Head of caudate nucleus (tissue), 42 donors: ENCODE measurements around the gene UBN2.
A peak's percentile ranks its signal among the peaks of the same experiment; 100 is the strongest.
"Not testable (repeated sequence)": the region's sequence is repeated elsewhere in the genome, so short reads cannot be mapped to it uniquely, and the experiment has no call there.

Experiments used
- DNase-seq, 42 donors: peaks; one replicate each; pipeline versions ENCODE4 v3.0.0 to v3.0.0-alpha.2; 2020 to 2021; ENCODE audit warnings: mixed read lengths in 7 of 42
- intact Hi-C: fragments of 100-400 bp; cut with DNase I; formaldehyde crosslinking; loops from one replicate; pipeline ENCODE4 v1.15.0; 2022

Gene UBN2

DNA sequence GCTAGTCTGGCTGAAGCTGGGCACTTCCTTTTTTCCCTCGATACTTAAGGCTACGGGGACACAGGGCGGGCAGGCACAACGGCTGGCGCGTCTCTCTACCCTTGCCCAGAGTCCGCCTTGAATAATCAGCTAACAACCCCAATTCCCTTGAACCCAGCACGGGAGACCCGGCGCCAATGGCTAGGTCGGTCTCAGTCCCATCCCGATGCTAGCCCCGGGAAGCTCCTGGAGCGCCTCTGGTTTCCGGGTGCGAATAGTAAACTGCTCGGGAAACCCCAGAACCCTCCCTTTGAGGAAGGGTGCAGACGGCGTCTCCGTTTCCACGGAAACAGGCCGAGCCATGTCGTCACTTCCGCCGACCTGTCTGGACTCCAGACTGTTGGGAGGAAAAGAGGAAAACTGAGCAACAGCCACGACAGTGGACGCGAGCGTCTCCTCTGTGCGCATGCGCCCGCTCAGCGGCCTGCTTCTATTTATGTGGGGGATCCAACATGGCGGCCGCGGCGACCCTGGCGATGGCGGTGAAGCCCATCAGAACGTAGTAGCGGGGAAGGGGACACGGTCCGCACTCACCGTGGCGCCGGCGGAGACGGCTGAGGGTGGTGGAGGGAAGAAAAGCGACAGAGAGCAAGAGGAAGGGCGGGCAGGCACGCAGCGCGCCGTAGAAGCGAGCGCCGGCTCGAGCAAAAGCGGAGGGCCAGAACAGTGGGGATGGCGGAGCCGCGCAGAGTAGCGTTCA, at the start of gene UBN2:
Gene UBN2, plus strand, starts transcription at position 464 of the 739 bp plus-strand sequence. Its CDS starts 248 bp downstream, at position 712.
- peak; percentile 90 to 99 (median 98) for DNase-seq
- intact Hi-C loops = loop anchor here (5.0 kb wide), 2 partner anchors 99 to 111 kb away; partner anchors contain the start of gene FMC1

GRCh38 chr7:139181404-139181803, 49.6 kb upstream of the UBN2 start:
- DNase-seq = no peak
- intact Hi-C loops = no loop called here

GRCh38 chr7:139182363-139182762, 48.7 kb upstream of the UBN2 start:
- intact Hi-C loops = no loop called here
- no peak for DNase-seq

- intact Hi-C loops = no loop called here
- DNase-seq = no peak
Measured at GRCh38 chr7:139183251-139183650, 47.8 kb upstream of the UBN2 start.

DNA sequence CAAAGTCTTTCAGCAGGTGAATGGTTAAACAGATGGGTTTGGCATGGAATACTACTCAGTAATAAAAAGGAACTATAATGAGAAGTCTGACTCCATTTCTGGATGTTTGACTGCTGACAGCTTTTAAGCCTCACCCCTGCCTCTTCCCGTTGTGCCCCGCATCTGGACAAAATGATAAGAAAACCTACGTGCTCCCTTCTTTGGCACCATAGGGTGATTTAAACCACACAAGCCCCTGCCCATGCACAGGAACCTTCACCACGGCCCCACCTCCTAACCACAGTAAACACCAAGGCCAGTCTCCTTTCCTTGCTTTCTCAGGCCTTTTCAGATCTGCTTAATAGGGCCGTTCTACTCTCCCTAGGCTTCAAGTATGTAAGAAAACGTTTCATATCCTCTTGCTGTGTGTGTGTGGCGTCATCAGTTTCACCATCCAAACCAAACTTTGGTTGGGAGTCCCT, 47.1 kb upstream of the UBN2 start:
- intact Hi-C loops = no loop called here

GRCh38 chr7:139186146-139186545, 44.9 kb upstream of the UBN2 start:
- intact Hi-C loops = no loop called here
- no peak for DNase-seq

More for the DNA sequence above, 47.1 kb upstream of the UBN2 start:
- DNase-seq = no peak

DNA sequence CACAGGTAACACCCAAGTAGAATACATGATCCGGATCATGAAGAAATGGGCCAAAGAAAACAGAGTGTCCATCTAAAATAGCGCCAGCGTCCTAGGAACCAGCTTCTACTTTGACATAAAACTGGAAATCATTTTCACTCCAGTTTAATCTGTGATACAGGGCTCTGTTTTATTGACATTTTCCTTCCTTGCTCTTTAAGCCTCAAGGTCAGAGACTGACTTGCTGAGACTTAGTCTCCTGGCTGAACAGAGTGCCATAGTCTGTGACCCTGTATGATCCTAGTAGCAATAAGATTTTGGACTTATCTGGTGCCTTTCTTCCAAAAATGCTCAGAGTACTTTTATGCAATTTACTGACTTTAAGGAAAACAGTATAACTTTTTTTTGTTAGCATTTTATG, 41.7 kb upstream of the UBN2 start:
- intact Hi-C loops = no loop called here
- DNase-seq = no peak

GRCh38 chr7:139192014-139192706, 38.9 kb upstream of the UBN2 start:
- intact Hi-C loops = no loop called here
- no peak for DNase-seq

GRCh38 chr7:139200382-139200781, 30.7 kb upstream of the UBN2 start:
- intact Hi-C loops = no loop called here
- no peak for DNase-seq

DNA sequence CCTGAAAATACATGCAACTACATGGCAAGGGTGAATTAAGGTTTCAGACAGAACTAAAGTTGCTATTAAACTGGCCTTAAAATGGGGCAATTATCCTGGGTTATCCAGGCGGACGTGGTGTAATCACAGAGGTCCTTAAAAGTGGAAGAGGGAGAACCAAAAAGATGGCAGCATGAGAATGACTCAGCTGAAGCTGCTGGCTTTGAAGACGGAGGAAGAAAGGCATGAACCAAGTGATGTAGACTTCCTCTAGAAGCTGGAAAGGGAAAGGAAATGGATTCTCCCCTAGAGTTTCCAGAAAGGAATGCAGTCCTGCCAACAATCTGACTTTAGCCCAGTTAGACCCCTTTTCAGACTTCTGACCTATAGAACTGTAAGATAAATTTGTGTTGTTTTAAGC, 27.0 kb upstream of the UBN2 start:
- no peak for DNase-seq
- intact Hi-C loops = no loop called here

DNA sequence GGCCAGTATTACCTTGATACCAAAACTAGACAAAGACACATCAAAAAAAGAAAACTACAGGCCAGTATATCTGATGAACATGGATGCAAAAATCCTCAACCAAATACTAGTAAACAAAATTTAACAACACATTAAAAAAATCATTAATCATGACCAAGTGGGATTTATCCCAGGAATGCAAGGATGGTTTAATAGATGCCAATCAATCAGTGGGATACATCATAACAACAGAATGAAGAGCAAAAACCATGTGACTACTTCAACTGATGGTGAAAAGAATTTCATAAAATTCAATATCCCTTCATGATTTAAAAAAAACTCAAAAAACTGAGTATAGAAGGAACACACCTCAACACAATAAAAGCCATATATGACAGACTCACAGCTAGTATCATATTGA, 25.2 kb upstream of the UBN2 start:
- intact Hi-C loops = no loop called here
- DNase-seq = no peak

GRCh38 chr7:139212133-139212532, 18.9 kb upstream of the UBN2 start:
- intact Hi-C loops = no loop called here

DNA sequence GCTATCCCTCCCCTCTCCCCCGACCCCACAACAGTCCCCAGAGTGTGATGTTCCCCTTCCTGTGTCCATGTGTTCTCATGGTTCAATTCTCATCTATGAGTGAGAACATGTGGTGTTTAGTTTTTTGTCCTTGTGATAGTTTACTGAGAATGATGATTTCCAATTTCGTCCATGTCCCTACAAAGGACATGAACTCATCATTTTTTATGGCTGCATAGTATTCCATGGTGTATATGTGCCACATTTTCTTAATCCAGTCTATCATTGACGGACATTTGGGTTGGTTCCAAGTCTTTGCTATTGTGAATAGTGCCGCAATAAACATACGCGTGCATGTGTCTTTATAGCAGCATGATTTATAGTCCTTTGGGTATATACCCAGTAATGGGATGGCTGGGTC, 17.5 kb upstream of the UBN2 start:
- intact Hi-C loops, DNase-seq: not testable (repeated sequence)

More at GRCh38 chr7:139212133-139212532, 18.9 kb upstream of the UBN2 start:
- DNase-seq = no peak

- intact Hi-C loops = no loop called here
- DNase-seq = no peak
Measured at GRCh38 chr7:139218173-139218572, 12.9 kb upstream of the UBN2 start.

DNA sequence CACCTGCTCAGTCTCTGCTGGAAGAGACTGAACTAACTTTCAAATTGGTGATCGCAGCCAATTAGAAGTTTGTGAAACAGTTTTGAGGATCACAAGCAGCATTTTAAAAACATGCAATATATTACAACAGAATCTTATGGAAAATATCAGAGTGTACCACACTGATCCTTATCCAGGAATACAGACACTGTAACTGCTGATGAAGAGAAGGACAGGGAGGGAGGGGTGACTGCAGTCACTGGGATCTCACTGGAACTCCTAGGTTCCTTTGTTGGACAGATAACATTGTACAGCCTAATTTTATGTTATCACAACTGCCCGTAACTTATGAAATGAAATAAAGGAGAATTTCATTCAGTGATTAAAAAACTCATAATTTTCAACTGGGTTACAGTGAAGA, 6.8 kb upstream of the UBN2 start:
- no peak for DNase-seq
- intact Hi-C loops = no loop called here

DNA sequence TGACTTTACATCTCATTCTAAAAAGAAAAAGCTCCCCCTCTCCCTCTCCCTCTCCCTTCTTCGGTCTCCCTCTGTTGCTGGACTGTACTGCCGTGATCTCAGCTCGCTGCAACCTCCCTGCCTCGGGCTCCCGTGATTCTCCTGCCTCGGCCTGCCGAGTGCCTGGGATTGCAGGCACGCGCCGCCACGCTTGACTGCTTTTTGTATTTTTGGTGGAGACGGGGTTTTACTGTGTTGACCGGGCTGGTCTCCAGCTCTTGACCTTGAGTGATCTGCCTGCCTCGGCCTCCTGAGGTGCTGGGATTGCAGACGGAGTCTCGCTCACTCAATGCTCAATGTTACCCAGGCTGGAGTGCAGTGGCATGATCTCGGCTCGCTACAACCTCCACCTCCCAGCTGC, 6.2 kb upstream of the UBN2 start:
- intact Hi-C loops, DNase-seq: not testable (repeated sequence)

DNA sequence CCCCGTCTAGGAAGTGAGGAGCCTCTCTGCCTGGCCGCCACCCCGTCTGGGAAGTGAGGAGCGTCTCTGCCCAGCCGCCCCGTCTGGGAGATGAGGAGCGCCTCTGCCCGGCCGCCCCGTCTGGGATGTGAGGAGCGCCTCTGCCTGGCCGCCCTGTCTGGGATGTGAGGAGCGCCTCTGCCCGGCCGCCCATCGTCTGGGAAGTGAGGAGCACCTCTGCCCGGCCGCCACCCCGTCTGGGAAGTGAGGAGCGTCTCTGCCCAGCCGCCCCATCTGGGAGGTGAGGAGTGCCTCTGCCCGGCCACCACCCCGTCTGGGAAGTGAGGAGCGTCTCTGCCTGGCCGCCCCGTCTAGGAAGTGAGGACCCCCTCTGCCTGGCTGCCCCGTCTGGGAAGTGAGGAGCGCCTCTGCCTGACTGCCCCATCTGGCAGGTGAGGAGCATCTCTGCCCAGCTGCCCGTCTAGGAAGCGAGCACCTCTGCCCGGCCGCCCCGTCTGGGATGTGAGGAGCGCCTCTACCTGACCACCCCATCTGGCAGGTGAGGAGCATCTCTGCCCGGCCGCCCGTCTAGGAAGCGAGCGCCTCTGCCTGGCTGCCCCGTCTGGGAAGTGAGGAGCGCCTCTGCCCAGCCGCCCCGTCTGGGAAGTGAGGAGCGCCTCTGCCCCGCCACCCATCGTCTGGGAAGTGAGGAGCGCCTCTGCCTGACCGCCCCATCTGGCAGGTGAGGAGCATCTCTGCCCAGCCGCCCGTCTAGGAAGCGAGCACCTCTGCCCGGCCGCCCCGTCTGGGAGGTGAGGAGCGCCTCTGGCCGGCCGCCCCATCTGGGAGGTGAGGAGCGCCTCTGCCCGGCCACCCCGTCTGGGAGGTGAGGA, 5.5 kb upstream of the UBN2 start:
- DNase-seq, intact Hi-C loops: not testable (repeated sequence)

DNA sequence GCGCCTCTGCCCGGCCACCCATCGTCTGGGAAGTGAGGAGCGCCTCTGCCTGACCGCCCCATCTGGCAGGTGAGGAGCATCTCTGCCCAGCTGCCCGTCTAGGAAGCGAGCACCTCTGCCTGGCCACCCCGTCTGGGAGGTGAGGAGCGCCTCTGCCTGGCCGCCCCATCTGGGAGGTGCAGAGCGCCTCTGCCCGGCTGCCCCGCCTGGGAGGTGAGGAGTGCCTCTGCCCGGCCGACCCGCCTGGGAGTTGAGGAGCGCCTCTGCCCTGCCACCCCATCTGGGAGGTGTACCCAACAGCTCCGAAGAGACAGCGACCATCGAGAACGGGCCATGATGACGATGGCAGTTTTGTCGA, 4.9 kb upstream of the UBN2 start:
- intact Hi-C loops, DNase-seq: not testable (repeated sequence)

GRCh38 chr7:139226988-139227488, 4.0 kb upstream of the UBN2 start:
- DNase-seq = not testable (repeated sequence)

More at GRCh38 chr7:139226988-139227488, 4.0 kb upstream of the UBN2 start:
- intact Hi-C loops = not testable (repeated sequence)
